H1 (cell line): ENCODE data around the gene MGAT2. TPM values are rescaled to one million over a fixed set of nuclear protein-coding genes. Genes with fewer than 3 reads are reported as not detected.
A peak's percentile ranks its signal among the peaks of the same experiment; 100 is the strongest.

Experiments
- ATF2 ChIP-seq: IDR thresholded peaks from 2 replicates; pipeline ENCODE4 v1.6.1; 2012; ENCODE audit warnings: low read length, inconsistent platforms
- CHD7 ChIP-seq: fragments of 300-600 bp; sonication (generic); IDR thresholded peaks from 2 replicates; pipeline ENCODE4 v1.7.1; 2012; ENCODE audit warnings: low read length, moderate library complexity, mild to moderate bottlenecking, inconsistent platforms; ENCODE audit not compliant: insufficient replicate concordance
- GTF2F1 ChIP-seq: IDR thresholded peaks from 2 replicates; pipeline ENCODE4 v1.6.1; 2012; ENCODE audit warnings: low read depth, low read length, improper control_type of control experiment, borderline replicate concordance
- NRF1 ChIP-seq: IDR thresholded peaks from 2 replicates; pipeline ENCODE4 v1.6.1; 2011; ENCODE audit warnings: mild to moderate bottlenecking, low read depth, low read length, improper control_type of control experiment
- PHF8 ChIP-seq: fragments of 200-600 bp; sonication (generic); conservative IDR thresholded peaks from 2 replicates; pipeline ENCODE4 v1.7.1; 2012; ENCODE audit warnings: low read depth, mild to moderate bottlenecking, inconsistent platforms, low read length, moderate library complexity
- RBBP5 ChIP-seq: IDR thresholded peaks from 2 replicates; pipeline ENCODE4 v1.7.1; 2012; ENCODE audit warnings: low read depth, mild to moderate bottlenecking, inconsistent platforms, low read length, moderate library complexity, borderline replicate concordance
- TAF1 ChIP-seq: IDR thresholded peaks from 2 replicates; pipeline ENCODE4 v1.6.1; 2011; ENCODE audit warnings: mild to moderate bottlenecking, low read depth, low read length
- TBP ChIP-seq: IDR thresholded peaks from 2 replicates; pipeline ENCODE4 v1.6.1; 2011; ENCODE audit warnings: low read depth, low read length, improper control_type of control experiment
- polyA plus RNA-seq, 7 experiments: library from polyadenylated mRNA; depleted of rRNA in 3 of 7; stranded (reverse) in 5 of 7; unstranded in 2 of 7; fragments of >200 nt in 5 of 7; fragments of 200-250 nt in 2 of 7; gene quantifications; 1 replicate in 5 of 7; 2 replicates in 1 of 7; 4 replicates in 1 of 7; pipeline versions ENCODE4 v1.2.1 to v1.2.3, GENCODE V29; 2011 to 2013; ENCODE audit warnings: missing spikeins in 2 of 7, mixed read lengths in 2 of 7
- total RNA-seq: library from RNA; stranded (reverse); fragmentation: NEBNext Ultra II Directional; extraction: Animal tissue kit (Norgen Biotek cat#: 25700); gene quantifications from 2 replicates; pipeline ENCODE4 v1.2.1, GENCODE V29; 2021

Gene MGAT2
- total and polyA plus RNA-seq, 2 of the 8 experiments (the other 6 are each of a cell fraction or from before 2014, with no cell fraction given), result 10.6 to 23.7 TPM

GRCh38 chr14:49582113-49582977 is 38.3 kb upstream of the MGAT2 start (continued):
- TF ChIP-seq CHD7 (peak; percentile 54), RBBP5 (no peak), NRF1 (no peak), TAF1 (no peak), GTF2F1 (peak; percentile 61; the same call in 1 of the 2 replicates), ATF2 (peak; percentile 63; the same call in 1 of the 2 replicates), PHF8 (no peak), TBP (no peak)
